Neural cell (in vitro differentiated cells): ENCODE results near the gene ISG15. TPM values are rescaled to one million over a fixed set of nuclear protein-coding genes. Genes with fewer than 3 reads are reported as not detected.
"Not testable (repeated sequence)": the region's sequence is repeated elsewhere in the genome, so short reads cannot be mapped to it uniquely, and the experiment has no call there.

Experiments
- H2AFZ ChIP-seq: fragments of 200-600, 300-800 bp; sonication (generic), shearing (Covaris generic); 2 replicates; pipeline ENCODE4 v1.6.0; 2014; ENCODE audit warnings: low read depth, mild to moderate bottlenecking, antibody characterized with exemption, low read length, moderate library complexity
- H3F3A ChIP-seq: fragments of 200-600 bp; shearing (Covaris generic); 2 replicates; pipeline ENCODE4 v1.6.1; 2016; ENCODE audit warnings: mild to moderate bottlenecking, moderate library complexity, mixed read lengths, antibody characterized with exemption, low read length; ENCODE audit not compliant: insufficient read depth, poor library complexity, severe bottlenecking
- H3K27ac ChIP-seq: fragments of 200-600, 300-800 bp; sonication (generic), shearing (Covaris generic); 2 replicates; pipeline ENCODE4 v1.5.1; 2014; ENCODE audit warnings: mild to moderate bottlenecking, low read length, moderate library complexity
- H3K27me3 ChIP-seq: fragments of 300-800, 200-600 bp; sonication (generic), shearing (Covaris generic); 2 replicates; pipeline ENCODE4 v1.6.0; 2014; ENCODE audit warnings: mild to moderate bottlenecking, low read depth, low read length, moderate library complexity; ENCODE audit not compliant: insufficient read depth
- H3K36me3 ChIP-seq: fragments of 300-800, 200-600 bp; sonication (generic), shearing (Covaris generic); 2 replicates; pipeline ENCODE4 v1.5.1; 2014; ENCODE audit warnings: mild to moderate bottlenecking, antibody characterized with exemption, low read length, moderate library complexity; ENCODE audit not compliant: insufficient read depth
- H3K4me2 ChIP-seq: fragments of 300-800, 200-600 bp; sonication (generic), shearing (Covaris generic); 2 replicates; pipeline ENCODE4 v1.6.0; 2014; ENCODE audit warnings: mild to moderate bottlenecking, low read length
- H3K4me3 ChIP-seq: fragments of 300-800, 200-600 bp; sonication (generic), shearing (Covaris generic); 2 replicates; pipeline ENCODE4 v1.5.1; 2014; ENCODE audit warnings: mild to moderate bottlenecking, low read length, moderate library complexity
- H3K79me2 ChIP-seq: fragments of 200-600 bp; shearing (Covaris generic); replicated peaks from 2 replicates; pipeline ENCODE4 v1.6.0; 2014; ENCODE audit warnings: mild to moderate bottlenecking, low read length, moderate library complexity; ENCODE audit not compliant: insufficient read depth
- H3K9ac ChIP-seq: fragments of 300-800, 200-600 bp; sonication (generic), shearing (Covaris generic); 2 replicates; pipeline ENCODE4 v1.6.1; 2016; ENCODE audit warnings: mild to moderate bottlenecking, low read length, mixed read lengths
- H3K9me2 ChIP-seq: fragments of 200-600 bp; shearing (Covaris generic); 2 replicates; pipeline ENCODE4 v1.6.1; 2016; ENCODE audit warnings: mild to moderate bottlenecking, low read length, mixed read lengths; ENCODE audit not compliant: insufficient read depth
- H3K9me3 ChIP-seq: fragments of 200-600, 300-800 bp; sonication (generic), shearing (Covaris generic); 2 replicates; pipeline ENCODE4 v1.6.1; 2016; ENCODE audit warnings: mild to moderate bottlenecking, mixed run types, low read length, moderate library complexity, mixed read lengths
- H4K20me1 ChIP-seq: fragments of 200-600 bp; shearing (Covaris generic); 2 replicates; pipeline ENCODE4 v1.6.1; 2016; ENCODE audit warnings: mild to moderate bottlenecking, mixed run types; ENCODE audit not compliant: insufficient read depth
- CTCF ChIP-seq: fragments of 450-650 bp; IDR thresholded peaks from 2 replicates; pipeline ENCODE4 v1.5.1; 2014; ENCODE audit warnings: antibody characterized with exemption, mild to moderate bottlenecking, moderate library complexity; ENCODE audit not compliant: poor library complexity, severe bottlenecking
- EP300 ChIP-seq: fragments of 450-650 bp; conservative IDR thresholded peaks from 2 replicates; pipeline ENCODE4 v1.6.1; 2014; ENCODE audit warnings: antibody characterized with exemption, mild to moderate bottlenecking, moderate library complexity; ENCODE audit not compliant: poor library complexity, severe bottlenecking
- EZH2 ChIP-seq: fragments of 200-600, 300-800 bp; shearing (Covaris generic), sonication (generic); IDR thresholded peaks from 2 replicates; pipeline ENCODE4 v1.6.1; 2014; ENCODE audit warnings: antibody characterized with exemption, low read length, borderline replicate concordance, mild to moderate bottlenecking; ENCODE audit not compliant: insufficient read depth, poor library complexity, severe bottlenecking
- MXI1 ChIP-seq: fragments of 450-650 bp; conservative IDR thresholded peaks from 2 replicates; pipeline ENCODE4 v1.6.1; 2014; ENCODE audit warnings: antibody characterized with exemption, mild to moderate bottlenecking; ENCODE audit not compliant: poor library complexity, severe bottlenecking
- POLR2AphosphoS5 ChIP-seq: IDR thresholded peaks from 2 replicates; pipeline ENCODE4 v1.6.1; 2012
- RAD21 ChIP-seq: fragments of 450-650 bp; conservative IDR thresholded peaks from 2 replicates; pipeline ENCODE4 v1.6.1; 2014; ENCODE audit warnings: antibody characterized with exemption, mild to moderate bottlenecking, moderate library complexity
- REST ChIP-seq: IDR thresholded peaks from 2 replicates; pipeline ENCODE4 v1.6.1; 2012; ENCODE audit warnings: borderline replicate concordance
- SMC3 ChIP-seq: fragments of 450-650 bp; conservative IDR thresholded peaks from 2 replicates; pipeline ENCODE4 v1.6.1; 2014; ENCODE audit warnings: antibody characterized with exemption, mild to moderate bottlenecking, moderate library complexity; ENCODE audit not compliant: poor library complexity
- TAF1 ChIP-seq: IDR thresholded peaks from 2 replicates; pipeline ENCODE4 v1.6.1; 2012; ENCODE audit warnings: low read depth
- polyA plus RNA-seq: library from polyadenylated mRNA; depleted of rRNA; stranded (reverse); fragments of >200 nt; gene quantifications from 2 replicates; pipeline ENCODE4 v1.2.3, GENCODE V29; 2014

Gene ISG15
- polyA plus RNA-seq, 1 donor from 2014 or later: 8.0 TPM

DNA sequence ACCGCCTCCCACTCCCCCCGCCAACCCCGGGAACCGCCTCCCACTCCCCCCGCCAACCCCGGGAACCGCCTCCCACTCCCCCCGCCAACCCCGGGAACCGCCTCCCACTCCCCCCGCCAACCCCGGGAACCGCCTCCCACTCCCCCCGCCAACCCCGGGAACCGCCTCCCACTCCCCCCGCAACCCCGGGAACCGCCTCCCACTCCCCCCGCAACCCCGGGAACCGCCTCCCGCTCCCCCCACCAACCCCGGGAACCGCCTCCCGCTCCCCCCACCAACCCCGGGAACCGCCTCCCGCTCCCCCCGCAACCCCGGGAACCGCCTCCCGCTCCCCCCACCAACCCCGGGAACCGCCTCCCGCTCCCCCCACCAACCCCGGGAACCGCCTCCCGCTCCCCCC, 36.5 kb upstream of the ISG15 start:
- not testable (repeated sequence) for H3K9me2 ChIP-seq, H3K36me3 ChIP-seq, H3K4me2 ChIP-seq, H3K27ac ChIP-seq, H3K9ac ChIP-seq, H4K20me1 ChIP-seq, H3K4me3 ChIP-seq, H2AFZ ChIP-seq, H3K79me2 ChIP-seq, H3F3A ChIP-seq, H3K27me3 ChIP-seq, H3K9me3 ChIP-seq

DNA sequence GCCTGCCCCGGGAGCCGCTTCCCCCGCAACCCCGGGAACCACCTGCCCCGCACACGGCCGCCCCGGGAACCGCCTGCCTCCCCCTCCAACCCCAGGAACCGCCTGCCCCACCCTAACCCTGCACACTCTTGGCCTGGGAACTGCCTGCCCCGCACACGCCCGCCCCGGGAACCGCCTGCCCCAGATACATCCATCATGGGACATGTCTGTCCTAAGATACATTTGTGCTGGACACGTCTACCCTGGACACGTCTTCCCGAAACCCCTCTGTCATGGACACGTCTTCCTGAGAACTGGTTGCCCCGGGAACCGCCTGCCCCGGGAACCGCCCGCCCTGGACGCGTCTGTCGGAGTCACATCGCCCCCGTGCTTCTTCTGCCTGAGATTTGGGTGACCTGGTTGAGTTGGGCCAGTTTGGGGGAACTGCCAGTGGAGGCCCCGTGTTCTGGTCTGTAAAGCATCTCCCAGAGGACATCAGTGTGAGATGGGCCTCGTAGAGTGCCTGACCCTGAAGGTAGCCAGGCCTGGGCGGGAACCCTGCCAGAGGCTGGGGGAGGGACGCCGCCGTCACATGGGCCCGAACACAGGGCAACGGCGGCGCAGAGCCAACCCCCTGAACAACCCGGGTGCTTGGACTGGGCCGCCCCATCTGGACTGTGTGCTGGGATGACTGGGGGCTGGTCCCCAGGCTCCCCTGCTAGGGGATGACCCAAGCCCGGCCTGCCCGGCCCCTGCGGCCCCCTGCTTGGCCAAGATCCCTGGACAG, 35.0 kb upstream of the ISG15 start:
- Histone ChIP-seq H3K9ac (no peak overlapping the region), H3K79me2 (no peaks in the 10 kb centered on the region), H3K9me3 (no peaks in the 10 kb centered on the region), H3K4me2 (no peak overlapping the region), H3F3A (no peaks in the 10 kb centered on the region), H3K27ac (no peak overlapping the region), H3K9me2 (no peaks in the 10 kb centered on the region), H4K20me1 (no peaks in the 10 kb centered on the region), H3K36me3 (no peaks in the 10 kb centered on the region), H2AFZ (no peak overlapping the region), H3K27me3 (no peaks in the 10 kb centered on the region), H3K4me3 (no peak overlapping the region)
- no peak for TF ChIP-seq SMC3
- no peak for TF ChIP-seq POLR2AphosphoS5
- TF ChIP-seq TAF1: no peak
- no peak for TF ChIP-seq RAD21
- TF ChIP-seq EZH2: no peak
- TF ChIP-seq CTCF: no peak
- TF ChIP-seq REST: no peak
- no peak for TF ChIP-seq MXI1
- no peak for TF ChIP-seq EP300
